CD4-positive, alpha-beta T cell treated with Interleukin-17A for 4 hours (primary cell): ENCODE data around the gene RRP1.

ENCODE experiments used
- DNase-seq: peaks from one replicate; pipeline ENCODE4 v3.0.0-alpha.2; 2020; ENCODE audit warnings: mixed read lengths

RRP1 gene

DNA sequence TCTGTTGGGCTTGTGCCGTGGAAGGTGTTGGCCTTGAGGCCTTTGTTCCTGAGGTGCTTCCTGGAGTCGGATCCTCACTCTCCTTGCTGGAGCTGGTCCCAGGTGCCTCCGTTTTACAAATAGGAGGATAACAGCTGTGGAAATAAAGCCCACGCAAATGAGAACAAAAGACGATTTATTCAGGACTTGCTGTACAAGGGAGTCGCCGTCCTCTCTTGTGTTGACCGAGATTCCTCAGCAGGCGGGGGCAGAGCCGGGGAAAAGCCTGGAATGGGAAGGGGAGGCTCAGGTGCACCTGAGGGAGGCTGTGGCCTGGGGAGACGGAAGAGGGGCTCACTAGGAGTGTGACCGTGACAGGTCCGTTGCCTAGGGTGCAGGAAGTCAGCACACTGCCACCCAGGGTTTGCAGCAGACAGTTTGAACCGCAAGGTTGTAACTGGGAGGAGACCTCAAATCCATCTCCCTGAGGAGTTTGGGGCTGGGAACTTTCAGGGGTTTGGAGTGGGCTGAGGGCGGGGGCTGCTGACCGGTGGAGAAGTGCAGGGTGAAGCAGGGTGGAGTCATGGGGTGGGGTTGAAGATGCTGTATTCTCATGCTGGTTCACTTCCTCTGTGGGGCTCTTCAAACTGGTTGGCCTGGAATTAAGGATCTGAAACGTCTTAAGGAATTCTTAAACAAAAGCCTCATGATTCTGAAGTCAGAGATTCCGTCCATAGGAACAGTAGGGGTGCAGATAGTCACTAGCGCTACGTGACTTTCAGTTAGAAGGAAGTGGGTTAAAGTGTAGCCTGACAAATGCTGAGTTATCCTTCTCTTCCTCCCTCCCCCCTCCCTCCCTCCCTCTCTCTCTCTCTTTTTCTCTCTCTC is 10.7 kb upstream of the RRP1 start:
- DNase-seq = peak; percentile 30

DNA sequence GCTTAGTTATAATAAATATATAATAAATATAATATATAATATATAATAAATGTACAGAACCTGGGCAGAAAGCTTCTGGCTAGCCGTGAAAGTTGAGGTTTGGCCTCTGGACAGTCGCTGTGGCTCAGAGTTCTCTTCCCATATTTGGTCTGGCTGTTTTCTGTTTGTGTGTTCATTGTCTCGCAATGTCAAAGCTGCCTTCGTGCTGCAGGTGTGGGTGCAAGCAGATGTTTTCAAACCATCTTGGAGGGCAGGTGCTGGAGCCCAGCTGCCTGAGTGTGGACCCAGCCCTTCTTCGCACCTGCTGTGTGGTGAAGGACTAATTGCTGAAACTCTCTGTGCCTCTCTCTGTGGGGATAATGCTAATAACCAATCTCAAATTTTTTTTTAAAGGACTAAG is 9.7 kb upstream of the RRP1 start:
- DNase-seq = no peak

DNA sequence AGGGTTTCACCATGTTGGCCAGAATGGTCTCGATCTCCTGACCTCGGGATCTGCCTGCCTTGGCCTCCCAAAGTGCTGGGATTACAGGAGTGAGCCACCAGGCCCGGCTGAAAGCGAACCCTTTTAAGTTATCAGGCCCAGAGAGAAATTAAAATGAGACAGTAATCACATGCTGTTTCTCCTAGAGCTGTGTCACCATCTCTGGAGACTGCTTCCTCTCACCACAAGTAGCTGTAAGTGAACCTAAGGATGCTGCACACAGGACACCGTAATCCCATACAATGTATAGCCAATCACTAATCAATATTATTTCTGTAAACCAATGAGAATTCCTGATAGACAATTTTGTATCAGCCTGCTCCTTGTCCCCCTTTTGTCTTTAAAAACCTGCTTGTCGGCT is 7.5 kb upstream of the RRP1 start:
- DNase-seq = no peak

DNA sequence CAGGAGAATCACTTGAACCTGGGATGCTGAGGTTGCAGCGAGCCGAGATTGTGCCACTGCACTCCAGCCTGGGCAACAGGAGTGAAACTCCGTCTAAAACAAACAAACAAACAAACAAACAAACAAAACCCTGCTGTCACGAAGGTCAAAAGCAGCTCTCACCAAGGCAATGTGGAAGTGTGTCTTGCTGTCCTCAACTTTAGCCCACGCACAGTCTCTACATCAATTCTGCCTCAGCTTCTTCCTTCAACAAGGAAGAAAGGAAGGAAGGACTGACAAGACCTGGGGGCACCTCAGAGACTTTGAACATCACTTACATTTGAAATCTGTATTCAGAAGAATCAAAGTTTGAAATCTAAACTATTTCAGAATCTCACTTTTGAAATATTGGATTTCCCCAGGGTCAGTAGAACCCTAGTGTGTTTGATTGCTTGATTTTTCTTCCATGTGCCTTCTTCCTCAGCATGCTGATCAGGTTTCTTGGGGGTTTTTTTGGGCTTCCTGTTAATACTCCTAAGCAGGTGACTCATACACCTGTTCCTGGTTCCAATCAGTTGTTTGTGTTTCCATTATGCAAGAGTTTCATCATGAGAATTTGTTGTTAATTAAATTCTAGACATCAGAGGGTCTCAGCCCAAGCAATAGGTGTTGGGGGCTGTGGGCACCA is 6.8 kb upstream of the RRP1 start:
- DNase-seq = no peak

DNA sequence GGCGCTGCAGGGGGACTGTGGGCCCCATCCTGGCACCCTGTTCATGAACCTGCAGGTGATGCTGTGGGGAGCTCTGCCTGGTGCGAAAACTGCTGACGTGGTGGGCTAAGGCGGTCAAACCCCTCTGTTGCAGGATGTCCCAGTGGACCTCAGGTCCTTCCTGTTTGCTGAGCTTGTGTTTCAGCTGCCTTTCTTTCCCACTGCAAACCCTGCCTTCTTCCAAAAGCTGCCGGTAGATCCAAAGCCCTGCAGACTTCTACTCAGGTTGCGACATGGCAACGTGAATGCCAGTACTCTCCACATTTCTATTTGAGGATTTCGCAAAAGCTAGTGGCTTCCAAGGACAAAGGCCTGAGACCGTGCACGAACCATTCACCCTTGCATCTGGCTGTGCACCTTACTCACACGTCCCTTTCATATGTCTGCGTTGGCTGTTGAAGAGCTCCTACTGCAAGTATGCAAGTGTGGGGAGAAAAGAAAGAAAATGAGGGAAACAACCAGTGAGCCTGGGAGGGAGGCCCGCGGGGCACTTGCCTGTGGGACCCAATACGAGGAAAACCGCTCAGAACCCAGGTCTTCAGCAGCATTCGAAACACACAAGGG is 6.2 kb upstream of the RRP1 start:
- no peak for DNase-seq

DNA sequence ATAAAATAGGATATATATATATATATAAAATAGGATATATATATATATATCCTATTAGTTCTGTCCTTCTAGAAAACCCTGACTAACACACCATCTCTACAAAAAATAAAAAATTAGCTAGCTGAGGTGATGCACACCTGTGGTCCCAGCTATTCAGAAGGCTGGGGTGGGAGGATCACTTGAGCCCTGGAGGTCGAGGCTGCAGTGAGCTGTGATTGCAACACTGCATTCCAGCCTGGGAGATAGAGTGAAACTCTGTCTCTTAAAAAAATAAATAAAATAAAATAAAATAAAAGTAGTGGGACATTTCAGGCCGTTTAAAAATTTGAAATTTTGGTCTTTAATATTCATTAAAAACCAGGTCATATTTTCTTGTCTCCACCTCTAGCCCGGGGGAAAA is 4.2 kb upstream of the RRP1 start:
- DNase-seq = no peak

DNA sequence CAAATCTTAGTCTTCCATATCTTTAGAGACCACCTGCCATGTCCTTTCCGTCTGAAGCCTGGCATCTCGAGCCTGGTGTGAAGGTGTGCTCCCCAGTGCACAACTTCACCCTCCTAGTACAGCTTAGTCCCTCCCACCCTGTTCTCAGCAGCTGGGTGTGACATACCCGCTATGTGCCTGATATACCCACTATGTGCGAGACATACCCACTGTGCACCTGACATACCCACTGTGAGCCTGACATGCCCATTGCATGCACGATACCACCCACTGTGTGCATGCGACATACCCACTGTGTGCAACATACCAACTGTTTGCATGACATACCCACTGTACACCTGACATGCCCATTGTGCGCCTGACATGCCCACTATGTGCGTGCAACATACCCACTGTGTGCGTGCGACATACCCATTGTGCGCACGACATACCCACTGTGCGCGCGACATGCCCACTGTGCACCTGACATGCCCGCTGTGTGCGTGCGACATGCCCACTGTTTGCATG is 3.0 kb upstream of the RRP1 start:
- DNase-seq = no peak

DNA sequence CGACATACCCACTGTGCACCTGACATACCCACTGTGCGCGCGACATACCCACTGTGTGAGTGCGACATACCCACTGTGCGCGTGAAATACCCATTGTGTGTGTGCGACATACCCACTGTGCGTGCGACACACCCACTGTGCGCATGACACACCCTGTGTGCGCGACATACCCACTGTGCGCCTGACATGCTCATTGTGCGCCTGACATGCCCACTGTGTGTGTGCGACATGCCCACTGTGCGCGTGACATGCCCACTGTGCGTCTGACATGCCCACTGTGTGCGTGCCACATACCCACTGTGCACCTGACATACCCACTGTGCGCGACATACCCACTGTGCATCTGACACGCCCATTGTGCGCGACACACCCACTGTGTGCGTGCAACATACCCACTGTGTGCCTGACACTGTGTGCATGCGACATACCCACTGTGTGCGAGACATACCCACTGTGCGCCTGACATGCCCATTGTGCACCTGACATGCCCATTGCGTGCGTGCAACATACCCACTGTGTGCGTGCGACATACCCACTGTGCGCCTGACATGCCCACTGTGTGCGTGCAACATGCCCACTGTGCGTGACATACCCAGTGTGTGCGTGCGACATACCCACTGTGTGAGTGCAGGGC is 2.5 kb upstream of the RRP1 start:
- no peak for DNase-seq

DNA sequence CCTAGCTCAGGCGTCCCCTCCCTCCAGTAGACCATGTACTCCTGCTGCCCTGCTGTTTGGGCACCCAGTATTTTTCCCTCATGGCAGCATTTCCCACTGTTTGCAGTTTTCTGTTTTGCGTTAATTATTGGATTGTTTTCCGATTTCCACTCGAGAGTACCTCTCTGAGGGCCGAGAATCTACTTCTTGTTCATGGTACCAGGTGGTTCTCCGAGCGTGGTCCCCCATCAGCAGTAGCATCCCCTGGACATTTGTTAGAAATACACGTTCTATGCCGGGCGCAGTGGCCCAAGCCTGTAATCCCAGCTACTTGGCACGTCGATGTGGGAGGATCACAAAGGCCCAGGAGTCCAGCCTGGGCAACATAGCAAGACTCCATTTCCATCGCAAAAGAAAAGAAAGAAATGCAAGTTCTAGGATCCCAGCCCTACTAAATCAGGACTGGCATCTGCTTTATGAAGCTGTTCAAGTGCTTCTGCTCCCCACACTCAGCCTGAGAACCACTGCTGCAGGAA is 690 bp downstream of the RRP1 start:
- DNase-seq = no peak

DNA sequence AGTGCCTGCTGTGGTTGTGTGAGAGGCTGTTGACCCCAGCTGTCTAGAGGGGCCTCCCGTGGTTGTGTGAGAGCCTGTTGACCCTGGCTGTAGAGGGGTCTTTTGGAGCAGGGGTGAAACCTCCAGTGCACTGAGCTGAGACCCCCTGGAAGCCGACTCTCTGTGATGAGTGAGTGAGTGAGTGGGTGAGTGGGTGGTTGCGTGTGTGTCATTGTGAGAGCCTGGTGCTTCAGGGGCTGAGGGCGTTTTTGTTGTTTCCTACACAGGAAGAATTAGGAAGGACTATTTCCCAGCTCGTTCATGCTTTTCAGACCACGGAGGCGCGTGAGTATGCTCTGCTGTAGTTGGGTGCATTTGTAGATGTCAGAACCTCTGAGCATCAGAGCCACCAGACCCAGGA is 3.0 kb downstream of the RRP1 start:
- no peak for DNase-seq

DNA sequence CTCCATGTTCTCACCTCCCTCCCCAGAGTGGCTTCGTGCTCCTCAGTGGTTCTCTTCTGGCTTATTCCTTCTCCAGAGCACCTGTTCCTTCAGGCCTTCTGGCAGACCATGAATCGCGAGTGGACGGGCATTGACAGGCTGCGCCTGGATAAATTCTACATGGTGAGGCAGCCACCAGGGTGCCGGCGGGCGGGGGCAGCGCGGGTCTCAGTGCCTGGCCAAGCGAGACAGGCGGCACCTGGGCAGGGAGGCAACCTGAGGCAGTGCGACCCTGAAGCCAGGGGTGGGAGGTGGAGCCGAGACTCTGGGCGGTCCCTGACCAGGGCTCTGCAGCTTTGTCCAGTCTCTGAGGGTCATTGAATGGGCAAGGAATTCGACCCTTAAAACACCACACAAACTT is 3.9 kb downstream of the RRP1 start:
- DNase-seq = no peak

DNA sequence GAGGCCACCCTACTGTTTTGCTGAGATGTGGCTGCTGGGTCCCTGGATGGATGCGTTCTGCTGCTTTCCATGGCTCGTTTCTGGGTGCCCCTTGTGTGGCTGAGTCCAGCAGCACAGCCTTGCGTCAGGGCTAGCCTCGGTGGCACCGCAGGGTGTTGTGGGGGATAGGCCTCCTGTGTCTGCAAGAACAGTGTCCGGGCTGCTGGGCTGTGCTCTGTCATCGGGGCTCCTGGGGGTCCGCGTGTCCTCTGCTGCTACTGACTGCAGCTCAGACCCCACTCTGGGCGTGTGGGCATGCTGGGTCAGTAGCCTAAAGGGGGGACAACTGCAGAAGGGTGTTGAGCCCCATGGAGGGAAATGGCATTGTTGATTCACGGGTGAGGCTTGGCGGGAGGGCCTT is 4.9 kb downstream of the RRP1 start:
- no peak for DNase-seq

DNA sequence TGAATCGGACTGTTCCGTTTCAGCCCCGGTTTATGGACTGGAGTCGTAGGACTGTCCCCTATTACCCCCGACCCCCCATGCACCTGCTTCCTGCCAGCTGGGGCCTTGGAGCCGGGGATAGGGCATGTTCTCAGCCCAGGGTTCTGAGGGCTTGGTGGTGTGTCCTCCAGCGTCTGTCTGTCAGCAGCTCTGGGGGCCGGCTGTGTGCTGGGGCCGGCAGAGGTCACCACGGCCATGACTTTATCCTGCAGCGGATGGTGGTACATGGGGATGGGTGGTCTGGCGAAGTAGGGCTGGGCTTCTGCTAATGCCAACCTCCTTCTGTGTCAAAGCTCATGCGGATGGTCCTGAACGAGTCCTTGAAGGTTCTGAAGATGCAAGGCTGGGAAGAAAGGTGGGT is 5.5 kb downstream of the RRP1 start:
- no peak for DNase-seq

DNA sequence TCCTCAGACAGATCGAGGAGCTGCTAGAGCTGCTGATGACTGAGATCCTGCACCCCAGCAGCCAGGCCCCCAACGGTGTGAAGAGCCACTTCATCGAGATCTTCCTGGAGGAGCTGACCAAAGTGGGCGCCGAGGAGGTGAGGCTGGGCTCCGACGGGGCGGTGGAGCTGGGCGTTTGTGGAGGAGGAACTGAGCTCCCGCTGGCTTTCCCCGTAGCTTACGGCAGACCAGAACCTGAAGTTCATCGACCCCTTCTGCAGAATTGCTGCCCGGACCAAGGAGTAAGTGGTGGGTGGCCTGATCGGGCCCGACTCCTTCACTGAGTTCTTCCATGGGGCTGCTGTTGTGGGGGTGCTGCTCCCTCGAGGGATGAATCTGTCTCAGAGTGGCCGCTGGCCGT is 8.0 kb downstream of the RRP1 start:
- no peak for DNase-seq

DNA sequence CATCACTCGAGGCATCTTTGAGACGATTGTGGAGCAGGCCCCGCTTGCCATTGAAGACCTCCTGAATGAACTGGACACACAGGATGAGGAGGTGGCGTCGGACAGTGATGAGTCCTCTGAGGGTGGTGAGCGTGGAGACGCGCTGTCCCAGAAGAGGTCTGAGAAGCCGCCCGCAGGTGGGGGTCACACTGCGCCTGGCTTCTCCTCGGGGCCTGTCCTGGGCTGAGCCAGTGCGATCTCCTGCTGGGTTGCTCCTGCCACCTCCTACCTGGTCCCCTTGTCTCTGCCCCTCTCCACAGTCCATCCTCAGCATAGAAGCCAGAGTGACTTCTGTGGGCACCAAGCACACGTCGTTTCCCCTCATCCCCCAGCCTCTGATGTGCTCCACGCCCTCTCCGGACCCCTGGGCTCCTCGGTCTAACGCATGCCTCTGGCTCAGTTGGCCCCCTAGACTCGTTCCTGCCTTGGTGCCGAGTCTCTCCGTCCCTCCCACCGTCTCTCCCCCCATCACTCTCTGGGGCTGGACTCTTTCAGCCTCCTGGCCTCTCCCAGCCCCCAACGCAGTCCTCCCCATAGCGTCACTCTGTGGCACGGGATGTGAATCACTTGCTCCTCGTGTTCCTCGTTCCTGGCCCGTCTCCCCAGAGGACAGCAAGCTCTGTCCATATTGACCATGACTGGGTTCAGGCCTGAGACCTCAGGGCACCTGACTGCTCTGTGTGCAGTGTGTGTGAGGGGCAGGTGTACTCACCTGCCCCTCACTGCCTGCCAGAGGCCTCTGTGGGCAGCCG is 8.7 kb downstream of the RRP1 start:
- DNase-seq = no peak

DNA sequence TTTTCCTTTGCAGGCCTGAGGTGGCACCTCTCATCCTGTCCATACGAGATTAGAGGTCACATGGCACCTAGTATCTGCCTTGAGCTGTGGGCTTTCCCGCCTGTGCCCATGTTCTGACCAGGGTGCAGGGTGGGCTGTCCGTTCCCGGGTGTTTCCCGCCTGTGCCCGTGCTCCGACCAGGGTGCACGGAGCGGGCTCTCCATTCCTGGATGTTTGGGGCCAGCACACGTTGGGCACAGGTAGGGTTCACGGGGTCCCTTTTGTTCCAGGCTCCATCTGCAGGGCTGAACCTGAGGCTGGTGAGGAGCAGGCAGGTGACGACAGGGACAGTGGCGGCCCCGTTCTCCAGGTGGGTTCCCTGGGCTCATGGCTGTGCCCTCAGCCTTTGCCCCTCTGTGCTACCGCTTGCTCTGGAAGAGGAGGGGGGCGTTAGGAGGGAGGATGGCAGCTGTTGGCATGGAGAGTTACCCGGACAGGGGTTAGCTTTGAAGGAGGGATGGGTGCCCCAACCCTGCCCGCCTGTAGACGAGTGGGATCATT is 10.0 kb downstream of the RRP1 start:
- no peak for DNase-seq

DNA sequence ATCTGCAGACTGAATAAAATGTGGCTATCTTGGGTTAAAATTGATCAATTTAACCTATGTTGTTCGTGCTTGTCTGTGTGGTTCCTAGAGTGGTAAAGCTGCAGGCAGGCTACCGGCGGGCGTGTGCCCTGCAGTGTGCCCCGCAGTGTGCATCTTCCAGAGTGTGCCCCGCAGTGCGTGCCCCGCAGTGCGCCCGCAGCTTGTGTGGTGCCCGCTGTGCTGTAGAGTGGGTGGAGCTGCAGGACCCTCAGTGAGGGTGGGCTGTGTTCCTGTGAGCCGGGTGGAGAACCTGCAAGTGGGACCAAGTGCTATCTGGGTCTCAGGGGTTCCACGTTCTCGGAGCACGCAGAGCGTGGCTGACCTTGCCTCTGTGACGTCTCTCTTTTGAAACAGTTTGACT is 10.7 kb downstream of the RRP1 start:
- DNase-seq = no peak

DNA sequence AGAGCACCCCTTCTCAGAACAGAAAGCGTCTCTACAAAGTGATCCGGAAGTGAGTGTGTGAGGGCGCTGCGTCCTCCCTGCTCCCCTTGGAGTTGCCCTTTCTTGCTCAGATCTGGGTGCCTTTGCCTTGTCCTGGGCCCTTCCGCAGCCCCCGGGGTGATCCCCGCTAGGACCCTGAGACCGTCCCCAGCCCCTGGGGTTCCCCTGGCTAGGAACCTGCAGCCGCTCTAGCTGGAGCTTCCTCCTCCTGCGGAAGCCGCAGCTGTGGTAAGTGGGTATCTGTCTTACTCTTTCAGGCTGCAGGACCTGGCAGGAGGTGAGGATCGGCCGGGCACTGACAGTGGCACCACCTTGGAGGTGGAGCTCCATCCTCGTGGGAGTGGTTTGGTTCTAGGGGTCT is 11.2 kb downstream of the RRP1 start:
- no peak for DNase-seq

DNA sequence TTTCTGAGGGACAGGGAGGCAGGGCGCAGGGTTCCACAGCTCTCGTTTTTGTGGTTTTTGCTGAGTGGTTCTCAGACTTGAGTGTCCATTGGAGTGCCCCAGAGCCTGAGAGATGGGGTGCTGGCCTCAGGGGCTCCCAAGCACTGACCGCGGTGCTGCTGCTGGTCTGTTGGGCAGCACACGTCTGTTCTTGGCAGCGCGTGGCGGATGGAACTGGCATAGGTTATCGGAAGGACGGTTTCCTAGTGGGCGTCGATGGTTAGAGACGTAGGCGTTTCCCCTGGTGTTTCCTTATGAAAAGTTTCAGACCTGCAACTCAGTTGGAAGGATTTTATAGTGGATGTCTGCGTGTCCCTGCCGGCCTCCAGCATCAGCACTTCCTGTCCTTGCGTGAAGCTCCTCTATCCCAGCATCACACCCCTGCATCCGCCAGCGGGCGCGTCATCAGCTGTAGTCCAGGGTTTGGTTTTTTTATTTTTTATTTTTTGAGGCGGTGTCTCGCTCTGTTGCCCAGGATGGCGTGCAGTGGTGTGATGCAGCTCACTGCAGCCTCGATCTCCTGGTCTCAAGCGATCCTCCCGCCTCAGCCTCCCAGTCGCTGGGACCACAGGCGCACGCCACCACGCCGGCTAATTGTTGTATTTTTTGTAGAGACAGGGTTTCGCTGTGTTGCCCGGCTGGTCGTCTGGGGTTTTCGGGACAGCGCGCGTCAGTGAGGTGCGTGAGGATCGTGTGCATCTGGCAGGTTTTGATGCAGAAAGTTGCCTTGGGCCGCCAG is 11.8 kb downstream of the RRP1 start:
- DNase-seq = no peak

DNA sequence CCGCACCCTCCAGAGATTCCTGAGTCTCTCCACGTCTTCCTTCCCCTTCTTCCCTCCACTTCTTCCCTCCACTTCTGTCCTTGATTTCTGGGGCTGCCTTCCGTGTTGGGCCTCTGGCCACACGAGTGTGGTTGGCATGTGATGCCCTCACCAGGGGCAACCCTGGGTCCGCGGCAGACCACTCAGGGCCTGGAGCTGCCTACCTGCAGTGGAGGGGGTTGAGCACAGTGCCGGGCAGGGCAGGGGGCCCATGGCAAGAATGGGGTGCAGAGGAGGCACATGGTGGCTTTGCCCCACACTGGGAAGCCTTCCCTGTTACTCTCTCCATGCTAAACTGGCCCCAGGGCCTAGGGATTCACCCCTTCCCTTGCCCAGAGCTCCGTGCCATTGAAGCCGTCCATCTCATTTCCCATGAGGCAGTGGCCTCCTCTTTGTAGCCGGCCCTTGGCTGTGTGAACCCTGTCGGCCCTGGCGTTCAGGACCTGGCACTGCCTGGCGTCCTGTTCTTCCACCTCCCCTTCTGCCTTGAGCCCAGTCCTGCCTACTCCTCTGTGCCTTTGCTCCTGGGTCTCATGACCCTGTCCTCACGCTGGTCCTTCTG is 13.4 kb downstream of the RRP1 start:
- DNase-seq = no peak
